GM19193 (cell line): ENCODE results near the gene RCL1.

Experiments
- POLR2A ChIP-seq: IDR thresholded peaks from 4 replicates; pipeline ENCODE4 v1.6.1; 2011; ENCODE audit not compliant: insufficient read depth, insufficient read length; ENCODE audit errors: extremely low read depth

Gene RCL1

GRCh38 chr9:4799033-4799430 is 6.3 kb downstream of the RCL1 start:
- no peak for TF ChIP-seq POLR2A

GRCh38 chr9:4799775-4800174 is 7.0 kb downstream of the RCL1 start:
- no peak for TF ChIP-seq POLR2A

GRCh38 chr9:4801156-4801555 is 8.4 kb downstream of the RCL1 start:
- no peak for TF ChIP-seq POLR2A

- no peak for TF ChIP-seq POLR2A
These were observed 11.2 kb downstream of the RCL1 start for GRCh38 chr9:4803670-4804530.

- no peak for TF ChIP-seq POLR2A
These were observed 11.8 kb downstream of the RCL1 start for GRCh38 chr9:4804531-4805016.

- no peak for TF ChIP-seq POLR2A
These were observed 12.6 kb downstream of the RCL1 start for GRCh38 chr9:4805191-4805918.

GRCh38 chr9:4810565-4810964 is 17.8 kb downstream of the RCL1 start:
- no peak for TF ChIP-seq POLR2A

- TF ChIP-seq POLR2A = no peak
These were observed 19.1 kb downstream of the RCL1 start for GRCh38 chr9:4811824-4812223.

GRCh38 chr9:4812858-4813257 is 20.1 kb downstream of the RCL1 start:
- no peak for TF ChIP-seq POLR2A

- TF ChIP-seq POLR2A = no peak
These were observed 22.2 kb downstream of the RCL1 start for GRCh38 chr9:4814913-4815312.

- no peak for TF ChIP-seq POLR2A
These were observed 22.7 kb downstream of the RCL1 start for GRCh38 chr9:4815381-4815956.

- TF ChIP-seq POLR2A = no peak
These were observed 27.4 kb downstream of the RCL1 start for GRCh38 chr9:4820168-4820567.

GRCh38 chr9:4821133-4821532 is 28.4 kb downstream of the RCL1 start:
- no peak for TF ChIP-seq POLR2A

- no peak for TF ChIP-seq POLR2A
These were observed 29.3 kb downstream of the RCL1 start for GRCh38 chr9:4822057-4822456.

GRCh38 chr9:4826417-4827166 is 33.8 kb downstream of the RCL1 start:
- TF ChIP-seq POLR2A = no peak
